GM21360 (cell line): ENCODE results near the gene PLCL1.
"Not testable (repeated sequence)": the region's sequence is repeated elsewhere in the genome, so short reads cannot be mapped to it uniquely, and the experiment has no call there.

Experiments used
- ATAC-seq: cut with Tn5 transposase; IDR thresholded peaks from one replicate; pipeline ENCODE4 v1.9.1; 2021; ENCODE audit warnings: mild to moderate bottlenecking, moderate library complexity; ENCODE audit not compliant: unreplicated experiment

PLCL1 gene

DNA sequence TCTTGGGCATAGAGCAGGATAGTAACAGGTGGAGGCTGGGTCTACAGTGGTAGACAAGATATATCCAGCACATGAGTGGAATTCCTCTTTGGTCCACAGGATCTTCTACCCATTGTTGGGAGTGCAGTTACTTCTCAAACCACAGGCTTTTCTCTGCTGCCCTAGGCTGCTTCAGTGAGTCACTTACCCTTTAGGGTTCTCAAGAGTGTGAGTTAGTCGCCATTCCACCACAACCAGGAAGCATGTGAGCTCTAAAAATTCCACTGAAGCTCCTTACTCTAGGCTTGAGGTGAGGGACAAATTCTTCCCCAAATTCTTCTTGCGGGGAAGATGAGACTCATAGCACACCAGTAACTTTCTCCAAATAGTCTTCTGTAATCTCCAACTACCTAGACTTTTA lies 189.4 kb downstream of the PLCL1 start:
- ATAC-seq, result no peak

- ATAC-seq, result no peak
Measured at GRCh38 chr2:197994751-197995150, 190.4 kb downstream of the PLCL1 start.

GRCh38 chr2:197996583-197996982 lies 192.2 kb downstream of the PLCL1 start:
- ATAC-seq, result no peak

DNA sequence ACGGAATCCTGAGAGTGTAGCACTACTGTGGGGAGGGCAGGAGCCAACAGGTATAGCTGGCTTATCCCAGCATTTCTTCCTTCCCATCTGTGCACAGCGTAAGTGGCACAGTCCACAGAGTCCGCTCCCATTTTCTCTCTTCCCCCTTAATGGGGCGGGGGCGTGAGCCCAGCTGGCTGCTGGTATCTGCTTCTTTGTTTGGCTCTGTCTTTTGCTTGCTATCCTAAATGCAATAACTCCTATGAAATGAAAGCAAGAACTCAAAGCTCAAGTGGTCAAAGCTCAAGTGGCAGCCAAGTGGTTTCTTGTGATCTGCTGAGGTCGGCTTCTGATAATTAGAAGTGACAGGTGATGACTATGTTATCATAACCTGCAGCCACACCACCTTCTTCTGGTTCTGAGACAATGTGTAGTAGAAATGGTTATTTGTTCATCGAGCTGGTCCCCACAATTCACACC lies 192.7 kb downstream of the PLCL1 start:
- no peak for ATAC-seq

- ATAC-seq, result no peak
Measured at GRCh38 chr2:197998702-197999101, 194.3 kb downstream of the PLCL1 start.

DNA sequence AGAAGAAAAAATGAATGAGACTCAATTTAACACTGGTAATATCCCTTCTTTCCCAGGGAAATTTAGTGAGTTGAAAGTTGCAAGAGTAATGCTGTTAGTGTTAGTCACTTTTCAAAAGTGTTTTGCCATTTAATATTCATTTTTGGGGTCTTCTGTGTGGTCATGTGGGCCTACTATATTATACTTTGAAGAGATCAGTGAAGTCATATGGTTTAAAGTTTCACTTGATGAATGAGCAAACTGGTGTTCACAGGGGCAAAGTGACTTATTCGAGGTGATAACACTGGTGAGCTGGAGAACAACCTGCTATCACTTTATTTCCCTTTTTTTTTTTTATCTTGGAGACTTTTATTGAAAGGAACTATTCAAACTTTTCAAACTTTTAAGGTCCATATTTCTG lies 196.0 kb downstream of the PLCL1 start:
- no peak for ATAC-seq

- ATAC-seq, result no peak
Measured at GRCh38 chr2:198004173-198004572, 199.8 kb downstream of the PLCL1 start.

- ATAC-seq, result peak; percentile 69
Measured at GRCh38 chr2:198004921-198005829, 200.8 kb downstream of the PLCL1 start.

GRCh38 chr2:198006733-198007132 lies 202.3 kb downstream of the PLCL1 start:
- ATAC-seq, result no peak

DNA sequence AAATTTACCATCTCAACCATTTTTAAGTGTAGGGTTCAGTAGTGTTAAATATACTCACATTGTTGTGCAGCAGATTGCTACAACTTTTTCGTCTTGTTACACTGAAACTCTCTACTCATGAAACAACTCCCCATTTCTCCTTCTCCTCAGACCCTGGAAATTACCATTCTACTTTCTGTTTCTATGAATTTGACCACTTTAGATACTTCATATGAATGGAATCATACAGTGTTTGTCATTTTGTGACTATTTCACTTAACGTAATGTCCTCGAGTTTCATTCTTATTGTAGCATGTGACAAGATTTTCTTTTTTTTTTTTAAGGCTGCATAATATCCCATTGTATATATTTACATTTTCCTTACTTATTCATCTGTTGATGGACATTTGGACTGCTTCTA lies 203.8 kb downstream of the PLCL1 start:
- ATAC-seq, result no peak

- ATAC-seq, result no peak
Measured at GRCh38 chr2:198012025-198012424, 207.6 kb downstream of the PLCL1 start.

DNA sequence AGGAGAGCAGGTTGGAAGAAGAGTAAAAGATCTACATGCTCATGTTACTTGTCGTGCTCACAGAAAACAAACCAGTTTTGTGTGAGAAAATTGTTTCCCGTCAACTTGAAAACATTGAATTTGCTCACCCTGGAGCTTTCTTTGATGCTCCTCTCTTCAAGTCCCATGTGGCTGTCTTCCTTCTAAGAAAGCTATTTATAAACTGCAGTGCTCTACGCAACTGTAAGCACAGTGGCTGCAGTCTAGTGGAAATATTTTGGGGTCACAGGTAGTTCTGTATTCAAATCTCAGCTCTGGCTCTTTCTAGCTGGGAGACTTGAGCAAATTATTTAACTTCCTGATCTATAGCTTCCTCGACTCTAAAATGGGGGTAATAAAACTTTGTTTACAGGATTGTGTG lies 211.8 kb downstream of the PLCL1 start:
- ATAC-seq, result no peak

DNA sequence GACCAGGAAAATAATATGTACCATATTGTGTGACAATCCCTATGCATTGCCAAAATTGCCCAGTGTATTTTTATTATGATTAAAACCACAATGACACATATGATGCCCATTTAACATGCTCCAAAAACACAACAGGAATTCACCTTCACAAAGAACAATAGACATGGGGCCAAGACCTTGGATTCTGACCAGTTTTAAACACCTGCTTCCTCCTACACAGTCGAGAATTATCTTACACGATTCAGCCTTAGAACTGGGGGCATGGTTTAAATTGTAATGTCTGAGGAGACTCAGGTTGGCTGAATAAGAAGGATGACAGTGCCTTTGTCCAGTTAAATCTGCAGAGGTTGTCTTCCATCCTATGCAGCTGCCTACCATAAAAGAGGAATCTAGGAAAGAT lies 212.7 kb downstream of the PLCL1 start:
- no peak for ATAC-seq

DNA sequence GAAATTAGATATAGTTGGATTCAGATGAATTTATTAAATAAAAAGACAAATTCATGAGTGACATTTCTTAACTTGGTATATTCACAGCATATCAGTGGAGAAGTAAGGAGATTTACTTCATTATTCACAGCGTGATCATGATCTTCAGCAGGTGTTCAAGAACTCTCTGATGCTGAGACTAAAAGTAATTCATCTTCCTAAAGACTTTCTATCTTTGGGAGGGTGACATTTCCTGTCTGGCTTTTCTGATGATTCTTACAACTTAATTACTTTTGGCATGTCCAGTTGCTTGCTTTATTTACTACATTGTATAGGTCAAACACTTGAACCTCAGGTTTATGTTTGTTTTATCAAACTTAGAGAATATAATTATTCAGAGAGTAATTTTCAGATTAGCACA lies 224.6 kb downstream of the PLCL1 start:
- ATAC-seq, result no peak

DNA sequence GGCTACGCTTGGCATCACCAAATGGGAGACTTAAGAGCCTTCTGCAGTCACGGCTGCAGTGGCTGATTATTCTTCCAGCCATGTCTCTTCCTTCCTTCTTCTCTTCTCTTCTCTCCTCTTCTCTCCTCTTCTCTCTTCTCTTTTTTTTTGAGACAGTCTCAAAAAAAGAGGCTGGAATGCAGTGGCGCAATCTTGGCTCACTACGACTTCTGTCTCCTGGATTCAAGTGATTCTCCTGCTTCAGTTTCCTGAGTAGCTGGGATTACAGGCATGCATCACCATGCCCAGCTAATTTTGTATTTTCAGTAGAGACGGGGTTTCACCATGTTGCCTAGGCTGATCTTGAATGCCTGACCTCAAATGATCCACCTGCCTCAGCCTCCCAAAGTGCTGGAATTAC lies 225.2 kb downstream of the PLCL1 start:
- not testable (repeated sequence) for ATAC-seq

GRCh38 chr2:198033626-198034025 lies 229.2 kb downstream of the PLCL1 start:
- no peak for ATAC-seq

DNA sequence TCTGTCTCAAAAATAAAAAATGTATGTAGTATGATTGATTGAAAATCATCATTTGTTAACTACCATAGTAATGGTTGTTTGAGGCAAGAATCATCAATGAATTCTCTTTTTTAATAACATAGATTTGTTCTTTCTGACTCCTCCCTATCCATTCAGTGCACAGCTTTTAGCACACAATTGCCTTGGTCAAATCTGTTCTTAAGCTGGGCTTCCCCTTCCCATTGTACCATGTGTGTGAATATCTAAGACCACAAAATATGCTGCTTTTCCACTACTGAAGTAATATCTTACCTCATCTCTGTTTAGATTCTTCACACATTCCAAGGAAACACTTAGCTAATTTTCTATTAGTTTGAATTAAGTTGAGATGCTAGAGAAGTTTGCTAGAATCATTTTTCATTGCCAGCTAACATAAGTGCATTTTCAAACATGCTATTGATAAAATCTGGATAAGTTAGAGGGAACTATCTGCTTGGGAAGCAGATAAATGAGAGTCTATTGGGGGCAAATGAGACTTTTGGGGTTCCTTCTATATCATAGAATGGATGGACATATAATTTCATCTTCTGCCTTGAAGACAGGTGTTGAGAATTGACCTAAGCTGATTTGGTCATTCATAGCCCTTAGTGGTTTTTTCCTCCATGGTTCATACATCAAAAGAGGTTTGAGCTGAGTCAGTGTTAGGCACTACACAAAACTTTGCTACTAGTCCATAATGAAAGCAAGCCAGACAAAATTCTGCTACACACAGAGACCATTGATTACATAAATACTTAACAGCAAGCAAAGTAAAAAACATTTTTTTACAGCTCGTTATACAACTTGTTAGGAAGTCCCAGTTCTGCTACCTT lies 231.9 kb downstream of the PLCL1 start:
- peak; percentile 86 for ATAC-seq

GRCh38 chr2:198040835-198041234 lies 236.4 kb downstream of the PLCL1 start:
- ATAC-seq, result no peak

GRCh38 chr2:198042189-198042588 lies 237.8 kb downstream of the PLCL1 start:
- peak; percentile 57 for ATAC-seq

DNA sequence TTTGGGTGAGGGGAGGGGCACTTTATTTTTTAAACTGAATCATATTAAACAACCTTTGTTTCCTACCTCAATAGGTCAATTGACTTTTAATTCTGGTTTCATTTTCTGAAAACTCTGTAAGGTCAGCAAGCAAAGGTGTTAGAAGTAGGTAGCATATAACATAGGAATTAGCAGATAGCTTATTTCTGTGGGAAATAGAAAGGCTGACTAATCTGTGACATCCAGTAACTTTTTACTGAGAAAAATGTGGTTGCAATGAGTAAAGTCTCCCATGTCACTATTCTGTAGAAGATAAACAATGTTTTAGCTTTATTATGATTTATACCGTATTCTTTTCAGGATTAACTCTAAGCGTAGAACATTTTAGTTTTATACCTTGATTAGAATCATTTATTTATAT lies 240.4 kb downstream of the PLCL1 start:
- ATAC-seq, result no peak

DNA sequence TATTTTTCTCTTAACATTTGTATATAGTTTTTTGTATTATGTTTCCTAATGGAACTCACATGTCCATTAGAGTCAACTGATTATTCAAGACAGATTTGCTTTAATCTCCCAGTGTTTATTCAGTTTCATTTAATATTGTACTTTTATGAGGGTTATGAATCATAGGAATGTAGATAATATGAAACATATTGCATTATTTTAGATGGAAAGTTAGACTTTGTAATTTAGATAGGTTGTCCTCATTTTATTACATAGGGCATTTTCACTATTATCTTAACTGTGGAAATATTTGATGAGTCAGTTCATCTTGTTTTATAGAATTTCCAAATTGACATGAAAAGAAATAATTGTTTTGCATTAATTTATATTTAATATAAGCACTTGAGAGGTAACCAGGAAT lies 240.8 kb downstream of the PLCL1 start:
- ATAC-seq, result no peak

DNA sequence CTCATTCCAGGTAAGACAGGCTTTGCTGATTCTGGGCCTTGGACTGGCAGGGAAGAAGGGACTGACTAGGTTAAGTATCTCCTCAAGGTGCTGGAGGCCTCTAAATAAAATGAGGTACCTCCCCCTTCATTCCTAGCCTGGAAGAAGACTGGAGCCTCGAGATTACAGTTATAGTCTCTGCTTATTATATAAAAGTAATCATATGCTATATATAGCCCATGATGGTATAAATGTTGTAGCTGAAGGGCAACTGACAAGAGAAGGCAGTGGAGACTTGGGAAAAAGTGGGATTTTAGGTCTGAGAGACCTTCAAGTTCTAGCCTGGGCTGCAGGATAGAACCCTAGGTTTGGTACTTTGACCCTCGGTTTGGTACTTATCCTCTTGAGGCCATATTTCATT lies 248.3 kb downstream of the PLCL1 start:
- no peak for ATAC-seq
